Panc1 (cell line): ENCODE results near the gene TLR1. TPM values are rescaled to one million over a fixed set of nuclear protein-coding genes. Genes with fewer than 3 reads are reported as not detected.
"Not testable (repeated sequence)": the region's sequence is repeated elsewhere in the genome, so short reads cannot be mapped to it uniquely, and the experiment has no call there.

Source experiments
- ATAC-seq: fragments of 200-7000 bp; cut with Tn5 transposase; 2 replicates; pipeline ENCODE4 v1.9.1; 2020; ENCODE audit warnings: mild to moderate bottlenecking, moderate library complexity
- BruUV-seq: library from RNA; stranded (reverse); fragments of 400-500 nt; replicated peaks from 2 replicates; lab custom pipeline; 2021; lab: Mats Ljungman, UMichigan
- CTCF ChIA-PET: fragments of 300-600 bp; sonication (Branson Sonifier 250); formaldehyde crosslinking; loops from one replicate; lab custom pipeline; 2022; ENCODE audit warnings: antibody characterized with exemption; lab: Charles Lee
- POLR2A ChIA-PET: fragments of 300-600 bp; sonication (Branson Sonifier 250); formaldehyde crosslinking; loops from one replicate; lab custom pipeline; 2022; ENCODE audit warnings: antibody characterized with exemption; lab: Charles Lee
- DNase-seq: peaks from one replicate; pipeline ENCODE4 v3.0.0-alpha.2; 2010; ENCODE audit warnings: low read depth, low spot score
- H3K27ac ChIP-seq: 2 replicates; pipeline ENCODE4 v1.5.1; 2011; ENCODE audit warnings: mild to moderate bottlenecking, low read length, inconsistent platforms
- H3K27me3 ChIP-seq: fragments of 200-500 bp; sonication (Bioruptor generic); 2 replicates; pipeline ENCODE4 v1.6.0; 2014; ENCODE audit warnings: low read length, inconsistent platforms; ENCODE audit not compliant: control insufficient read depth, insufficient read depth
- H3K36me3 ChIP-seq: fragments of 200-500 bp; sonication (Bioruptor generic); 2 replicates; pipeline ENCODE4 v1.5.1; 2014; ENCODE audit warnings: inconsistent platforms, mild to moderate bottlenecking, low read length, moderate library complexity; ENCODE audit not compliant: control insufficient read depth, insufficient read depth
- H3K4me1 ChIP-seq: 2 replicates; pipeline ENCODE4 v1.5.1; 2011; ENCODE audit warnings: inconsistent platforms, mild to moderate bottlenecking, low read length, moderate library complexity; ENCODE audit not compliant: control insufficient read depth, insufficient read depth
- H3K4me3 ChIP-seq, 2 experiments: 2 replicates each; pipeline ENCODE4 v1.5.1; 2011 to 2012; ENCODE audit warnings: low read depth in 2 of 2, low read length in 2 of 2, mild to moderate bottlenecking in 2 of 2, inconsistent platforms in 1 of 2, moderate library complexity in 1 of 2
- H3K9me3 ChIP-seq: fragments of 200-500 bp; sonication (Bioruptor generic); 2 replicates; pipeline ENCODE4 v1.5.1; 2014; ENCODE audit warnings: low read depth, mild to moderate bottlenecking, inconsistent platforms, low read length, moderate library complexity; ENCODE audit not compliant: control insufficient read depth, insufficient read depth
- POLR2AphosphoS5 ChIP-seq: IDR thresholded peaks from 2 replicates; pipeline ENCODE4 v1.6.1; 2012; ENCODE audit warnings: mild to moderate bottlenecking, low read depth, low read length, moderate library complexity
- SIN3A ChIP-seq: IDR thresholded peaks from 2 replicates; pipeline ENCODE4 v1.6.1; 2012; ENCODE audit warnings: low read depth, mild to moderate bottlenecking, low read length, moderate library complexity, borderline replicate concordance; ENCODE audit not compliant: insufficient read depth
- TCF7L2 ChIP-seq: IDR thresholded peaks from 2 replicates; pipeline ENCODE4 v1.6.1; 2011; ENCODE audit warnings: mild to moderate bottlenecking, low read depth, low read length, inconsistent platforms
- in situ Hi-C: cut with HindIII; loops from 2 replicates; pipeline ENCODE4 v1.10.0; 2016; ENCODE audit warnings: low sequenced_read_pairs, low pct_unique_long_range_greater_than_20kb
- intact Hi-C: fragments of 100-400 bp; cut with micrococcal nuclease; formaldehyde crosslinking; loops from one replicate; pipeline ENCODE4 v1.10.0; 2022; ENCODE audit not compliant: unreplicated experiment
- total RNA-seq: library from RNA; stranded (reverse); gene quantifications from one replicate; pipeline ENCODE4 v1.2.1, GENCODE V29; 2021; ENCODE audit not compliant: unreplicated experiment
- TF ChIP-seq, protein P1 (sequence below), 2 experiments: IDR thresholded peaks; 2 replicates each; pipeline ENCODE4 v1.6.1; 2011 to 2012; ENCODE audit warnings: low read depth in 2 of 2, control low read depth in 1 of 2, low read length in 1 of 2, mild to moderate bottlenecking in 1 of 2, moderate library complexity in 1 of 2; ENCODE audit not compliant: insufficient read depth in 1 of 2
- TF ChIP-seq, protein P2 (sequence below): fragments of 450-650 bp; IDR thresholded peaks from 2 replicates; pipeline ENCODE4 v1.5.1; 2017; ENCODE audit warnings: mild to moderate bottlenecking

Gene TLR1
- total RNA-seq, 1 experiment from 2014 or later: 0.41 TPM

DNA sequence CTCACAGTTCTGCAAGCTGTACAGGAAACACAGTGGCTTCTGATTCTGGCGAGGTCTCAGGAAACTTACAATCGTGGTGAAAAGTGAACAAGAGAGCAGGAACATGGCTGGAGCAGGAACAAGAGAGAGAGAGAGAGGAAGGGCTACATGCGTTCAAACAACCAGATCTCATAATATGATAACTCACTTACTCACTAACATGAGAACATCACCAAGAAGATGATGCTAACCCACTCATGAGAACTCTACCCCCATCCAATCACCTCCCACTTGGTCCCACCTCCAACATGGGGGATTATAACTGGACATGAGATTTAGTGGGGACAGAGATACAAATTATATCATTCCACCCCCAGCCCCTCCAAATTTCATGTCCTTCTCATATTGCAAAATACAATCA is 9.8 kb upstream of the TLR1 start:
- BruUV-seq: no TSS peak
- TF ChIP-seq, protein P1, sequence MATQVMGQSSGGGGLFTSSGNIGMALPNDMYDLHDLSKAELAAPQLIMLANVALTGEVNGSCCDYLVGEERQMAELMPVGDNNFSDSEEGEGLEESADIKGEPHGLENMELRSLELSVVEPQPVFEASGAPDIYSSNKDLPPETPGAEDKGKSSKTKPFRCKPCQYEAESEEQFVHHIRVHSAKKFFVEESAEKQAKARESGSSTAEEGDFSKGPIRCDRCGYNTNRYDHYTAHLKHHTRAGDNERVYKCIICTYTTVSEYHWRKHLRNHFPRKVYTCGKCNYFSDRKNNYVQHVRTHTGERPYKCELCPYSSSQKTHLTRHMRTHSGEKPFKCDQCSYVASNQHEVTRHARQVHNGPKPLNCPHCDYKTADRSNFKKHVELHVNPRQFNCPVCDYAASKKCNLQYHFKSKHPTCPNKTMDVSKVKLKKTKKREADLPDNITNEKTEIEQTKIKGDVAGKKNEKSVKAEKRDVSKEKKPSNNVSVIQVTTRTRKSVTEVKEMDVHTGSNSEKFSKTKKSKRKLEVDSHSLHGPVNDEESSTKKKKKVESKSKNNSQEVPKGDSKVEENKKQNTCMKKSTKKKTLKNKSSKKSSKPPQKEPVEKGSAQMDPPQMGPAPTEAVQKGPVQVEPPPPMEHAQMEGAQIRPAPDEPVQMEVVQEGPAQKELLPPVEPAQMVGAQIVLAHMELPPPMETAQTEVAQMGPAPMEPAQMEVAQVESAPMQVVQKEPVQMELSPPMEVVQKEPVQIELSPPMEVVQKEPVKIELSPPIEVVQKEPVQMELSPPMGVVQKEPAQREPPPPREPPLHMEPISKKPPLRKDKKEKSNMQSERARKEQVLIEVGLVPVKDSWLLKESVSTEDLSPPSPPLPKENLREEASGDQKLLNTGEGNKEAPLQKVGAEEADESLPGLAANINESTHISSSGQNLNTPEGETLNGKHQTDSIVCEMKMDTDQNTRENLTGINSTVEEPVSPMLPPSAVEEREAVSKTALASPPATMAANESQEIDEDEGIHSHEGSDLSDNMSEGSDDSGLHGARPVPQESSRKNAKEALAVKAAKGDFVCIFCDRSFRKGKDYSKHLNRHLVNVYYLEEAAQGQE (IDR thresholded peaks at IDR 0.05; ENCODE audit: insufficient read depth in 1 of 2, low read depth in 2 of 2, low read length in 1 of 2): no peak
- TF ChIP-seq POLR2AphosphoS5 (no peak), TCF7L2 (no peak)

DNA sequence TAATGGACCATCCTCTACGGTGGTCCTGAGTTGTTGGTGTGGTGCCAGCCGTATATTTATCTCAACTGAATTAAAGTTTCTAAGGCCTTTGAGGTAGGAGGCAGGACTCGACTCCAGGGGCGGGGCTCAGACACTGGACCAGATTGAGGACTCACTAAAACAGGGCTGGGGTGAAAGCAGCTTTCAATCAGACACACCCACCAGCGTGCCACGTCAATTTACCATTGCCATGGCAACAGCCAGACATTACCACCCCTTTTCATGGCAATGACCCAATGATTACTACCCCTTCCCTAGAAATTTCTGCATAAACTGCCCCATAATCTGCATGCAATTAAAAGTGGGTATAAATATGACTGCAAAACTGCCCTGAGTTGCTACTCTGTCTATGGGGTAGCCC is 6.7 kb upstream of the TLR1 start:
- Histone ChIP-seq H3K4me3 (no peak overlapping the region), H3K4me1 (no peaks in the 10 kb centered on the region), H3K9me3 (no peaks in the 10 kb centered on the region), H3K27ac (no peak overlapping the region), H3K27me3 (no peaks in the 10 kb centered on the region), H3K36me3 (no peaks in the 10 kb centered on the region)
- ChIA-PET CTCF (no interaction called here), POLR2A (no interaction called here)
- intact Hi-C loops (no loop called here), in situ Hi-C loops (no loop called here)
- no TSS peak for BruUV-seq
- DNase-seq (no peak), ATAC-seq (no peak)
- TF ChIP-seq TCF7L2 (no peak), SIN3A (no peak), POLR2AphosphoS5 (no peak)
- TF ChIP-seq, protein P2, sequence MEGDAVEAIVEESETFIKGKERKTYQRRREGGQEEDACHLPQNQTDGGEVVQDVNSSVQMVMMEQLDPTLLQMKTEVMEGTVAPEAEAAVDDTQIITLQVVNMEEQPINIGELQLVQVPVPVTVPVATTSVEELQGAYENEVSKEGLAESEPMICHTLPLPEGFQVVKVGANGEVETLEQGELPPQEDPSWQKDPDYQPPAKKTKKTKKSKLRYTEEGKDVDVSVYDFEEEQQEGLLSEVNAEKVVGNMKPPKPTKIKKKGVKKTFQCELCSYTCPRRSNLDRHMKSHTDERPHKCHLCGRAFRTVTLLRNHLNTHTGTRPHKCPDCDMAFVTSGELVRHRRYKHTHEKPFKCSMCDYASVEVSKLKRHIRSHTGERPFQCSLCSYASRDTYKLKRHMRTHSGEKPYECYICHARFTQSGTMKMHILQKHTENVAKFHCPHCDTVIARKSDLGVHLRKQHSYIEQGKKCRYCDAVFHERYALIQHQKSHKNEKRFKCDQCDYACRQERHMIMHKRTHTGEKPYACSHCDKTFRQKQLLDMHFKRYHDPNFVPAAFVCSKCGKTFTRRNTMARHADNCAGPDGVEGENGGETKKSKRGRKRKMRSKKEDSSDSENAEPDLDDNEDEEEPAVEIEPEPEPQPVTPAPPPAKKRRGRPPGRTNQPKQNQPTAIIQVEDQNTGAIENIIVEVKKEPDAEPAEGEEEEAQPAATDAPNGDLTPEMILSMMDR: no peak
- TF ChIP-seq, protein P1 (IDR thresholded peaks at IDR 0.05; ENCODE audit: insufficient read depth in 1 of 2, low read depth in 2 of 2, low read length in 1 of 2): no peak

More for the DNA sequence above, 9.8 kb upstream of the TLR1 start:
- Histone ChIP-seq H3K27ac (no peak overlapping the region), H3K27me3 (no peaks in the 10 kb centered on the region), H3K9me3 (no peaks in the 10 kb centered on the region), H3K4me3 (no peak overlapping the region), H3K36me3 (no peaks in the 10 kb centered on the region; the same call in 1 of the 2 replicates), H3K4me1 (no peaks in the 10 kb centered on the region)
- CTCF ChIA-PET: no interaction called here
- POLR2A ChIA-PET: interaction anchor here (0.5 kb wide), 1 partner anchor 237 kb away, joined by 7 read pairs; no protein-coding TSS in a partner anchor
- DNase-seq (no peak), ATAC-seq (no peak)
- intact Hi-C loops (no loop called here), in situ Hi-C loops (no loop called here)

DNA sequence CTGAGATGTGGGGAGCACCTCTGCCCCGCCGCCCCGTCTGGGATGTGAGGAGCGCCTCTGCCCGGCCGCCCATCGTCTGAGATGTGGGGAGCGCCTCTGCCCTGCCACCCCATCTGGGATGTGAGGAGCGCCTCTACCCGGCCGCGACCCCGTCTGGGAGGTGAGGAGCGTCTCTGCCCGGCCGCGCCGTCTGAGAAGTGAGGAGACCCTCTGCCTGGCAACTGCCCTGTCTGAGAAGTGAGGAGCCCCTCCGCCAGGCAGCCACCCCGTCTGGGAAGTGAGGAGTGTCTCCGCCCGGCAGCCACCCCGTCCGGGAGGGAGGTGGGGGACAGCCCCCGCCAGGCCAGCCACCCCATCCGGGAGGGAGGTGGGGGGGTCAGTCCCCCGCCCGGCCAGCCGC is 2.9 kb upstream of the TLR1 start:
- intact Hi-C loops, H3K9me3 ChIP-seq, POLR2A ChIA-PET, H3K27ac ChIP-seq, ATAC-seq, CTCF ChIA-PET, in situ Hi-C loops, H3K4me1 ChIP-seq, BruUV-seq, H3K36me3 ChIP-seq, H3K4me3 ChIP-seq, DNase-seq, H3K27me3 ChIP-seq: not testable (repeated sequence)

DNA sequence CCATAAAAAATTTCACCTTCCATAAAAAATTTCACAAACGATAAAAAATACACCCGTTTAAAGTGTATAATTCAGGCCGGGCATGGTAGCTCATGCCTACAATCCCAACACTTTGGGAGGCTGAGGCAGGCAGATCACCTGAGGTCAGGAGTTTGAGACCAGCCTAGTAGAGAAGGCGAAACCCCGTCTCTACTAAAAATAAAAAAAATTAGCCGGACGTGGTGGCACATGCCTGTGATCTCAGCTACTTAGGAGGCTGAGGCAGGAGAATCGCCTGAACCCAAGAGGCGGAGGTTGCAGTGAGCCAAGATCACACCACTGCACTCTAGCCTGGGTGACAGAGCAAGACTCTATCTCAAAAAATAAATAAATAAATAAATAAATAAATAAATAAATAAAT is 1.7 kb upstream of the TLR1 start:
- POLR2A ChIA-PET, BruUV-seq: not testable (repeated sequence)

More for the DNA sequence above, 1.7 kb upstream of the TLR1 start:
- H3K4me1 ChIP-seq, H3K4me3 ChIP-seq, intact Hi-C loops, H3K27ac ChIP-seq, H3K36me3 ChIP-seq, H3K27me3 ChIP-seq, in situ Hi-C loops, ATAC-seq, H3K9me3 ChIP-seq, DNase-seq, CTCF ChIA-PET: not testable (repeated sequence)
